Embryonic facial prominence (tissue), 1 donor: ENCODE results near the gene FOXP1.

ENCODE experiments used
- DNase-seq: peaks from one replicate; pipeline ENCODE4 v3.0.0-alpha.2; 2016; ENCODE audit errors: extremely low spot score

FOXP1 gene

GRCh38 chr3:70919091-70919490 lies 664.4 kb downstream of the FOXP1 start:
- DNase-seq: no peak

GRCh38 chr3:70916375-70917055 lies 667.0 kb downstream of the FOXP1 start:
- no peak for DNase-seq

GRCh38 chr3:70914862-70915261 lies 668.7 kb downstream of the FOXP1 start:
- no peak for DNase-seq

- DNase-seq: no peak
Measured at GRCh38 chr3:70911719-70912118, 671.8 kb downstream of the FOXP1 start.

GRCh38 chr3:70905491-70905890 lies 678.0 kb downstream of the FOXP1 start:
- DNase-seq: no peak
